Prostate gland (tissue), 2 donors: ENCODE results near the gene ATG4B.

Experiments used
- CTCF ChIP-seq, 4 experiments: fragments of 200-600 bp in 2 of 4; fragments of 450-650 bp in 2 of 4; sonication (generic) in 2 of 4; IDR thresholded peaks; 1 replicate in 3 of 4; 2 replicates in 1 of 4; pipeline ENCODE4 v1.5.1; 2016 to 2019; ENCODE audit warnings: antibody characterized with exemption in 4 of 4, mild to moderate bottlenecking in 2 of 4, moderate library complexity in 2 of 4
- POLR2A ChIP-seq: fragments of 450-650 bp; IDR thresholded peaks from one replicate; pipeline ENCODE4 v1.6.1; 2016; ENCODE audit warnings: antibody characterized with exemption, mild to moderate bottlenecking

DNA sequence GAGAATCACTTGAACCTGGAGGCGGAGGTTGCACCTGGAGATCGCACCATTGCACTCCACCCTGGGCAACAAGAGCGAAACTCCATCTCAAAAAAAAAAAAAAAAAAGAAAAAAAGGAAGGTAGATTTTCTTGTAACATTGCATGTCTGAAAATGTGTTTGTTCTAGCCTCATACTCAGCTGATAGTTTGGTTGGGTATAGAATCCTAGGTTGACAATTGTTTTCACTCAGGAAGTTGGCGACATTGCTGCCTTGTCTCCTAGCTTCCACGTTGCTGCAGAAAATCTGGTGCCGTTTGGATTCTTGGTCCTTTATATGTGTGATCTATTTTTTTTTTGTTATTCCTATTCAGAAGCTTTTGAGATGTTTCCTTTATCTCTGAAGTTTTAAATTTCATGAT, 69.0 kb downstream of the ATG4B start:
- TF ChIP-seq CTCF (IDR thresholded peaks at IDR 0.05) (no peak), POLR2A (no peak)
